HG03095 (cell line): ENCODE results near the gene NARS2.

Source experiments
- ATAC-seq: cut with Tn5 transposase; IDR thresholded peaks from one replicate; pipeline ENCODE4 v1.9.1; 2021; ENCODE audit warnings: moderate library complexity; ENCODE audit not compliant: unreplicated experiment

Gene NARS2

DNA sequence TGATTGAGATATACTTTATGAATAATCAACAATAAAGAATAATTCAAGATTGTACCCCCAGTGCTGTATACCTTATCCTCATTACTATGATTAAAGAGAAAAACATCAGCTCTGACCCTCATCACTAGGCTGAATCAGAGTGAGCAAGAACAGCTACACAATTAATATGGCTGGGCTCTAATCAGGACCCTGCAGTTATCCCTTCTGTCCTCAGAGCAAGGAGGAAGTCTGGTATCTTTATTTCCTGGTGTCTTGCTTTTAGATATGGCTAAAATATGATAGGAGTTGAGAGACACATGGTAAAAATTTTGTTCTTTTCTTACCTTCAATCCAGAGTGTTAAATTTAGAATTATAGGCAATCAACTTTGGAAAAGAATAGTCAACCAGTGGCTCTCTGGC, 128.5 kb downstream of the NARS2 start:
- no peak for ATAC-seq

DNA sequence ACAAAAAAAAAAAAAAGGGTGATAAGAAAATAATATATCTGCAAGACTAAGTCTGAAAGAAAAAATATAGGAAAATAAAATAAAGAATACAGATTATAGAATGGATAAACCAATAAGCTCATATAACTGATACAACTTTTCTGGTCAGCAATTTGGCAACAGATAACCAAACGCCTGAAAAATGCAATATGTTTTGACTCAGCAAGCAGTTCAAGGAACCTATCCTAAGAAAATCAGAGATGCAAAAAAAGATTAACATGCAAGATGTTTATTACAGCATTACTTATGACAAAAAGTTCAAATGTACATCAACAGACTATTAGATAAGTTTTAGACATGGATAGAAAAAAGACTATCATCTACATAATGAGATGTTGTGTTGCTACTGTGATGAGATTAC, 129.9 kb downstream of the NARS2 start:
- no peak for ATAC-seq

DNA sequence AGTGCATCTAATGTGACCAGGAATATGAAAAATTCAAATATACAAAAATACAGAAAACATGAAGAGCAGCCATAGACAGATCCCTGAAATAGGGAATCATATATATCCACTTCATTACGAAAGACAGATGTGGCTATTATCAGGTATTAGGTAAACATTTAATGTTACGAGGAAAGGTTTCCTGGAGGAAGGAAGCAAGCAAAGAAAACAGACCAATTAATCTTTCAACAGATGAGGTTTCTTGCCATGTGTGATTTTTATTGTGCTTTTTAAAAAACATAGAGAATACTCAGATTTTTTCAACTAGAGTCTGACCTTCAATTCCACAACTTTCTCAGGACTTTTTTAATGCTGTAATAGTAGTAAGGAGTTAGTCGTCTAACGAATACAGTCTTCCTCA, 132.7 kb downstream of the NARS2 start:
- ATAC-seq: no peak

DNA sequence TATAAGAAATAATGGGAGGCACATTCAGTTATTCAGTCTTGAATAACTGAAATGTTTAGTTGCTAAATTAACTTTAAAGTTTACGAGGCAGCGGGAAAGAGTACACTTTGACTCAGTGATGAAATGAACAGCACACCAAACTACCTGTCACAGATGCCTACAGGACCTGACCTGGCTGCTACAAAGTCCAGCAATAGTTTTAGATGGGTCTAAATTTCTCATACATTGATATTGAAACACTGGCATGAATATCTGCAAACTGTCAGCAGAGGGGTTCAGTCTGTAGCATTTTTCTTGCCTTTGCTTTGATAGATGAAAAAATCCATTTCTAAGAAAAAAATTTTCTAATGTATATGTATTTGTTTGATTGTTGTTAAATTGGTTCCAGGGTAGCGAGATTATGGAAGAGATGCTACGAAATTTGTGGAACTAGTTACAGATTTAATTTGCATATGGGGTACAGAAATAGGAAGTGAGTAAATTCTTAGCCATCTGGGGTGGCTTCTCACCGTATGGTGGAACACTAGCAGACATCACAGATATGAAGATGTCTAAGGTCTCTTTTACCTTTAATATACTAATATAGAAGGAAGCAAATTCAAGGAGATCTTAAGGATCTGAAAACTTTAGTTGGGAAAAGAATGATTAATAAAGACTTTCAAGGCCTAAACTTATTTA, 136.2 kb downstream of the NARS2 start:
- peak; percentile 93 for ATAC-seq

DNA sequence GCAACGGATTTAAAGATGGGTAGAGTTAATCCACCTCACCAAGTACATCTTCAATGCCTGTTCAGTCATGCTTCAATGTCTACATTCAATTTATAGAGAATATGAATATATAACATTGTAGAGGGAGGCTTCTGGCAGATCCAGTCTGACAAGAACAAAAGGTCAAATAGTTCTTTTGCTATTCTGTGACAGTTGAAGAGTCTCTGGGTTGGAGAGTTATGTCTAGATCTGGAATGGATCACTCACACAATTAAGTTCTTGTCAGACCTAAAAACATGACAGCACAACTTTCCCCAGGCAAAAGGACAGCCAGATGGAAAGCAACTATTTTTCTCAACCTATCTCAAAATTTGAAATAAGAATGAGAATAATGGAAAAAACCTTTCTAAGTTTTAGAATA, 141.7 kb downstream of the NARS2 start:
- ATAC-seq: no peak

DNA sequence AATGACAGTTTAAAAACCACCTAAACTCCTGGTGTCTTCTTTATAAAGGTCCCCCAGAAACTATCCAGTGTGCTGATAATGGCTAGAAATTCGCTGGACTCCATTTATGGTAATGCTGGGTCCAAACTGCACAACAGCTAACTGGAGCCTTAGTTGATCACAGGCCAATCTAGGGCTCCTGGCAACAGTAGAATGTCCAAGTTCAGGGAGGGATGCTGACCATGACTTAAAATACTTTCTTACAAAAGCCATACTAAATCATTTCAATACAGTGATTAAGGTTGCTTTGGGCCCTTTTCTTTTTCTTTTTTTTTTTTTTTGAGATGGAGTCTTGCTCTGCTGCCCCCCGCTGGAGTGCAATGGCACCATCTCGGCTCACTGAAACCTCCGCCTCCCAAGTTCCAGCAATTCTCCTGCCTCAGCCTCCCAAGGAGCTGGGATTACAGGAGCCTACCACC, 142.6 kb downstream of the NARS2 start:
- ATAC-seq: no peak

DNA sequence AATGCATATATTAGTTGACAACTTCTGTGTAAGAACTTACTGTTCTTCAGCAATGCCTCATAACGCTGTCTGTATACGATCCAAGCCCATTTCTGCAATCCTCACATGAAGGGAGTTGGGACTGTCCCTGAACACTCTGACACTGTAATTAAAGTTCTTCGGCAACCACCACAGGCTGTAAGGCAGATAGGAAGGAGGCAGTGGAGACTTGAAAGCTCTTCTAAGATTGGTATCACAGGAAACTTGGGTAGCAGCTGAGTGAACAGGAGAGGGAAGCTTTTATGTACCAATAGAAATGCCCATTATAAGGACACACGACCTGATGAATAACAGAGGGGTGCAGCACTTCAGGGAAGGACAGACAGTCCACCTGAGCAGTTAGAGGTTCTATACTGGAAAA, 145.0 kb downstream of the NARS2 start:
- ATAC-seq: no peak

DNA sequence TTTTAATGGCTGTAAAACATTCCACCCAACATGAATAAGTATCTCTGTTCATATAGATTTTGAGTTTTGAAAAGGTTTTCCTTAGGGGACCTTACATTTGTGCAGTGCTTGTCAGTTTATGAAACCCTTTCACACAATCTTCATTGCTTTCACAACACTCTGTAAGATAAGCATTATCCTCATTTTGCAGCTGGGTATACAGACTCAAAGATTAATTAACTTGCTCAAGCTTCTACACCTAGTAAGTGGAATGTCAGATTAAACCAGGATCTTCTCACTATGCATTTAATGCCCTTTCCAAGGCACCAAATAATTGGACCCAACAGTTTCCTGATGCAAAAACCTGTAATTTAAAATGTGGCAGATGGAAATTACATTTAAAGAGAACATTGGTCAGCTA, 145.5 kb downstream of the NARS2 start:
- ATAC-seq: no peak

DNA sequence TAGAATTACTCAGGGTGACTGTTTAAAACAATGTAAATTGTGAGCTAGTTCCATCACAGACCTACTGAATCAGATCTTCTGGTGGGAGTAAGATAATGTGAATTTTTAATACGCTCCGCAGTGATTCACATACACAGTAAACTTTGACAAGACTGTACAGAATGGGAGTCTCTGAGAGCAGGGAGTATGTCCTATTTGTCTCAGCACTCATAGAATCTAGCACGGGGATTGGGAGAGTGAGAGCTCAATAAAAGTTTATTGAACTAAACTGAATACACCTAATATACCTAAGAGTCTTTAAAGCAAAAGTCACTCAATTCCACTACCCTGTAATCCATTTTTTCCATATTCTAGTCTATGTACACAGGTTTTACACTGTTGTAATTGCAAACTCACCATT, 145.9 kb downstream of the NARS2 start:
- ATAC-seq: no peak

DNA sequence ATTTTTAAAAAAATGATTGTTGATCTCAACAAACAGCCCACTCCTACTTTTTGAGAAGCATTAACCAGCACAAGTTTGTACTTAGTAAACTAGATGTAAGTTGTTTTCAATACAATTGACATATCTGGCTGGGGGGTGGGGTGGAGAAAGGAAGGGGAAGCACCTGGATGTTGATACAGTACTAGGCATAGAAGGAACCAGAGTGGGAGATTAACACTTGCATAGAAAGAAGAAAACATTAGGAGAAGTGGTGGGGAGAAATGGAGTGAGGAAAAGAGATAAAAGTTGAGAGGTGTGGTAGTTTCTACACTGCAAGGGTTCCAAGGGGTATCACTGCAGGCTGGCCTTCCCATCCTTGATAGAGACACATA, 146.4 kb downstream of the NARS2 start:
- ATAC-seq: no peak

DNA sequence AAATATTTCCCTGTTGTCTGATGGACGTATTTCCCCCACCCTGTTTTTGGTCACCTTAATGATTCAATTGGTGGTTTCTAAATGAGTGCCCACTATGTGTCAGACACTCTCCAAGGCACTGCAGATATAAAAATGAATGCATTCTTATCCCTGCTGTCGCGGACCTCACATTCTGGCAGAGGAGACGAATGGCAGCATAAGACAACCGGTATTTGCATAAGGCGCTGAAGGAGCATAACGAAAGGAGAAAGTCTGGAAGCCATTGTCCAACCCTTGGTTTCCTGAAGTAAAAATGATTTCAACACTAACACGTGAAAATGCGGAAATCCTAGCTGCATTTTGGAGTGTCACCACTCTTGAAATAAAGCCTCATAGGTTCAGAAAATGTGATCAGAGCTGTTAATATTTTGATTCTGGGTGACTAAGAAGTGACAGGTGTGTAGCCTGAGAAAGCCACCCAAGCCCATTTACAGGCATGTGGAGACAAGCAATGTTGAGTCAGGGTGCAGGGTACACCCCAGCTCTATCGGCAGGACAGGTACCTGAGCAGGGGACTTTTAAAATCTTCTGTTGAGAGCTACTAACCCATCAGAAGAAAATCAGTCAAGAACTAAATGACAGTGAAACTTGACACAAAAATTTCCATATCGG, 146.9 kb downstream of the NARS2 start:
- no peak for ATAC-seq

DNA sequence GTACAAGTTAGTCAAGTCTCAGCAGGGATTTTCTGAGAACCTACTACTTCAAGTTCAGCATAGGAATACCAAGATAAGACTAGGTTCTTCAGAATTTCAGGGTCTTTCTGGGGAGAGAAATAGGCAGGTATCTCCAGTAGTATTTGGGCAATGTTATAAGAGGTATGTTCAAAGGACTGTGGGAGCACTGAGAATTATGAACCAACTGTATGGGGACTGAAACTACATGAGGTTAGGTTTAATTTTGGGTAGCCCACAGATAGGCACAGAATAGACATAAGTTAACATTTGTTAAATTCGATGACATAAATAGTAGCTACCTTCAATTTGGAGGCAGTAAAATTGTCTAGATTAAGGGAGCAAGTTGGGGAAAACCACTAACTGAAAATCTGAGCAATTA, 147.8 kb downstream of the NARS2 start:
- ATAC-seq: no peak

DNA sequence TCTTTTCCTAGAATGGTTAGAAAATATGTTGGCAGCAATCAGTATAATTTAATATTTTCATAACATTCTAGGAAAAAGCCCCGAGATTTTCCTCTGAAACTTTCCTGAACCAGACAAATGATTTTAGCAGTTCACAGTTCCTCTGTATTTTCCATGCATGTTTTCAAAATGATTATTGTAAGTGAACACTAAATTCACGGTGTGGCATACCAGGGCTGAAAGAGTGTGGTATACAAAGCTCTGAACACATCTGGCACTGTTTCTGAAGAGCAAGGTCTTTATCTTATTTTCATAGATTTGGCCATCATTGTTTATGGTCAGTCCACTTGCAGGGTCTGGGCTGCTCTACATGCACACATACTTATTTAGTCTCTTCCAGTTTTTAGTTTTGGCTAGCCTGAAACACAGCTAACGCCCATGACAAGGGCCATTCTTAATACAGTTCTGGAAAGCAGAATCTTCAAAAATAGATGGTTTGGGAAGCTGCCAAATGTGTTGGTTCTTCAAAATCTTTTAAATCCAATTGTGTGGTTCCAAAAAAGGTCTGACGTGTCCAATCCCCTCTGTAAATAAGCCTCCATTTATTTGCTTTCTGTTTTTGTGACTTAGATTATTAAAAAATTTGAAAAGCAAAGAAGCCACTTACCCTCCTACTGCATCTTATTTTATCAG, 149.1 kb downstream of the NARS2 start:
- ATAC-seq: no peak

DNA sequence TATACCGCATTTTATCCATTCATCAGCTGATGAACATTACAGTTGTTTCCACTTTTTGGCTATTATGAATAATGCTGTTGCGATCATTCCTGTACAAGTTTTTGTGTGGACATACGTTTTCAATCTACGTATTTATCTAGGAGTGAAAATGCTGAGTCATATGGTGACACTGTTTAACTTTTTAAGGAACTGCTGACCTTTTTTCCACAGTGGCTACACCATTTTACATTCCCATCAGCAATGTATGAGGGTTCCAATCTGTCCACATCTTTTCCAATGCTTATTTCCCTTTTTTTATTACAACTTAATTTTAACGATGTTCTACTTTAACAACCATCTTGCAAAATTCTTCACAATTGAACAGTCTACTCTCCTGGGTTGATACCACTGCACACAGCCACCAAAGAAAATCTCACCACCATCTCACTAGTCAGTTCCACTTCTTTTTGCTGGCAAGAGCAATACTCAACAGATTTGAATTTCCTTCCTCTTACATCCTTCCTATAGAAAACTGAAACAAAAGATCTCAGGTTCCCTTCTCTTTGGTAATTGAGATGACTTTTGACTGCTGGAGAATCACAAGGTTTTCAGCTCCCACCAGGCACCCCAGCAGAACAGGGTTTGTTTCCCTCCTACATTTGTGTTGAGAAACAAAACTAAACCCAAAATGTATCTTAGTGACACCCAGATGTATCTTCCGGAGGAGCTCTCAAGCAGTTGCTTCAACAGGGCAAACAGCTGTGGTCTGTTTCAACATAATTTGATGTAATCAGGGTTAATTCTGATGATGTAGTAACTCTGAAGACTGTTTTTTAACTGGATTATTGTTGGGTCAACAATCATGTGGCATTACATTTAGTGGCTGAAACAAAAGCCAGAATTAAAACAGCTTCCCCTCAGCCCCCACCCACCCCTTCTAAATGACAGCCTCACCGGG, 150.1 kb downstream of the NARS2 start:
- no peak for ATAC-seq

DNA sequence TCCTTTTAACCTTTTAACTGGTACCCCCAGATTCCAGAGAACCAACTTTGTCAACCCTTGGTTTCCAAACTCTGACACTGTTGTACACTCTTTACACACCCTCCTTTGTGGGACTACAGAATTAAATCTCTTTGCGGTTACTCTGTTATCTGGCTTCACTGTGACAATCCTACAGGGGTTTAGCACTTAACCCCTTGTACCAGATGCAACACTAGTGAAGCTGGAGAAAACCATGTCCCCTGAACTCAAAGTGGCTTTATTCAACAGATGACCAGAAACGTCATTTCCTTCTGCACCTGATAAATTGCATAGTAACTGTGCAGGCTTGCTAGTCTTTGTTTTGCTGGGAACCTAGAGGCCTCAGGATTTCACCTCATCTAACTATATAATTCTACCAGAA, 151.4 kb downstream of the NARS2 start:
- ATAC-seq: no peak

DNA sequence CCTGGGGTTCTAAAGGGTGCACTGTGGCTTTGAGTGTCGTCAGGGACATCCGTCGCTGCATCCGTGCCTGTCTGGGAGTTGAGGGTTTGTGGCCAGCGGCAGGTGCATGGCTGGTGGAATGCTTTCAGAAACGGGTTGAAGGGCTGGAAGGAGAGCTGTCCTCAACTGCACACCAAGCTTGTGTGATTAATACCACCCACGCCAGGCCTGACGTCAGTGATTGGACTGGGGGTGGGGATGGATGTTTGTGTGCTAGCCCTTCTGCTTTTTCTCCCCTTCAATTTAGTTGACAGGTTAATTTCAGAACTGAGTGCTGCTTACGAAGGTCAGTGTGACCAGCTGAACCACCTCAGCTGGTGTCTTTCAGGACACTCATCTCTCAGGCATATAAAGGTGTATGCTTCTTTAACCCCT, 153.9 kb downstream of the NARS2 start:
- ATAC-seq: no peak

DNA sequence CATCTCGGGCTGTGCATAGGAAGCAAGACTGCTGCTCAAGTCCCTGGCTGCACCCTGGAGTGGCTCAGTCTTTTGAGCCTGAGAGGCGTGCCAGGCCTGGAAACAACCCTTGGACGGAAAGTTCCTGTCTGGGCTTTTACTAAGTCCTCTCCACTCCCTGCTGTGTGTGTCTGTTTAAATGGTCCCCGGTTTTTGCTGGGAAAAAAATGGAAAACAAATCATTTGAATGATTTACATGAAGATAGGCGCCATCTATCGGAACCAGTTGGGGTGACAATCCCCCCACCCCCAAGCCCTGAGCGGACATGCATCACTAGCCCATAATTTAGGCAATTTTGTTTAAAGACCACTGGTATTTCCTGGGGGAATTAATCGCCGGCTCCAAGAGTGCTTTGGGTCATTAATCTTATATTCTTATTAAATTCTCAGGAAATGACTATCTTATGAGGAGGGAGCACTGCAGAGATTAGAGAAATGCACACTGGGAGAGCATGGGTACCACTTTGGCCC, 154.4 kb downstream of the NARS2 start:
- ATAC-seq: no peak

DNA sequence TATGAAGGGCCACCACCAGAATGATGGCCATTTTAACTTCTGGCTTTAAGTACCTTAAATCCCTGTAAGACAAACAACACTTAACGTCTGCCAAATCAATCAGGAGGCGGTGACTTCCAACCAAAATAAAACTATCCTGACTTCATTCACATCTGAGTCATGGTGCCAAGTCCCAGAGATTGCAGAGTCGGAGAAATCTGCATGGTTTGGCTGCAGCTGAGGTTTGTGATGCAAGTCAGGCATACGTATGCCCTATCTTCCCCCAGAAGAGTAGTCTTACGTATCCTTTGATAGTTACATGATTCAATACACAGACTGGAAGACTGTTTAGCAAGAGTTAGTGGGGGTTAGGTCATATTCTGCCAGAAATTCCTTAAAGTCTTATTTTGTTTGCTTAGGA, 155.3 kb downstream of the NARS2 start:
- no peak for ATAC-seq

DNA sequence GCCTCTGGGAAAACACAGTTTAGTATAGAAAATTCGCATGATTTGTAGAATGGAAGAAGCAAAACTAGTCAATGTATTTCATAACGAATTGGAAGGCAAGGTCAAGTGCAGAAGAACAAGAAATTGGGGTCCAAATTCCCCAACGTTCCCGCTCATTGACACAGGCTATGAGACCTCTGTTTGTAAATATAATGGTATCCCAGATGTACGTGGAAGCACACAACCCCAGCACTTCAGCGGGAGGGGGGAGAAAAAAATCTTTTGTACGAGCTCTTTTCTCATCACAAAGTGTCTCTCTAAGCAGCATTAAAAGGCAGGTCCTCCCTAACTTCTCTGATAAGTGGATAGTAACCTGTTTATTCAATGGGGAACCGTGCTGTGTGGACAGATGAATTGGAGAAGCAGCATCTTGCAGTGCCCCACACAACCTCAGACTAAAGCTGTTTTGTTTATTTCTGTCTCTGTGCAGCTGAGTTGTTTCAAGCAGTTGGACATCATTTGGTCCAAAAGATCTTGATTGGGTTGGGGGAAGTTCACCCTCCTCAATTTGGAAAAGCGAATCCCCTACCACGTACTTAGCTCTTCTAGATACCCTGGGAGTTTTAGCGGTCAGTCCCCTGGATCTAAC, 156.0 kb downstream of the NARS2 start:
- no peak for ATAC-seq

DNA sequence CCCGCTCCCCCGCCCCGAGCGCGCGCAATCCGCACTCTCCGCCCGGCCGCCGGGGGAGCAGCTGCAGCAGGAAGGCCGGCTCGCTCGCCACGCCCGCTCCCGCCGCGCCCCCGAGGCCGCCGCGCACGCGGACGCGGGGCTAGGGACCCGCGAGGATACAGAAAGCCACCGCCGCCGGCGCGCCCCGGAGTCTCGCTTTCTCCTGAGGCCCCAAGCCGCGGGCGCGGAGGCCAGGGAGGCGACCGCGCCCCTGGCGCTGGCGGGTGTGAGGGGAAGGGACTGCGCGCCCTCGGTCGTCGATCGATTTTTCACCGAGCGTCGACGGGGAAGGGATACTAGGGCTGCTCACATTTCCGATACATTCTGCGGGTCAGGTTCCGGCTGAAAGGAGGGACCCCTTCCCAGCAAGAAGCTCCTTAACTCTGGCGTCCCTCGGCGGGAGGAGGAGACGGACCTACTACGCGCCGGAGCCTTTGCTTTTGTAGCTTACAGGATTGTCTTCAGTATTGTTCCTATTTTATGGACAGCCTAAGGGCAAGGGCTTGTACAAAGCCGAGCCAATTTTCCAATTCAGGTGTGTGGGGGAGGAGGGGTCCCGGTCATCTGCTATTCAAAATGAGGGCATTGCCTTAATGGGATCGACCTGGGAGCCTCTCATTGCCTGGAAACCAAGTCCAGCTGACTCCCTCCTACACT, 156.6 kb downstream of the NARS2 start:
- peak; percentile 49 for ATAC-seq
